ENCODE results near the gene TPRG1. TPM values are rescaled to one million over a fixed set of nuclear protein-coding genes. Genes with fewer than 3 reads are reported as not detected.

The TPRG1 gene
- total RNA-seq (1 to 10 TPM in 3 of 6 donors, under 1 TPM in 2, not detected in 1; 0.12 to 4.4 (median 1.0) TPM), polyA plus RNA-seq (1 to 10 TPM; 1.2 to 1.5 TPM)

- Histone ChIP-seq H3K9me3 (no peaks in the 10 kb centered on the region), H3K36me3 (no peaks in the 10 kb centered on the region), H3K4me3 (no peak within 1 kb of the TSS), H3K27me3 (no peaks in the 10 kb centered on the region), H3K4me1 (no peaks in the 10 kb centered on the region), H3K27ac (no peak within 1 kb of the TSS)
- FAIRE-seq: no peak
- TF ChIP-seq CTCF (IDR thresholded peaks at IDR 0.05): no peak
- WGBS, 2 donors: 80 to 92% methylated on average over 1 of the region's 1 CpG
- ATAC-seq: no peak
- DNase-seq: no peak
- intact Hi-C loops (cut with DNase I): no loop called here
Measured at GRCh38 chr3:189171707-189172106, at the start of gene TPRG1. TSS of gene TPRG1 (plus strand) at chr3:189171971. CDS start at chr3:189207385, 35,414 bp downstream.

- Histone ChIP-seq H3K36me3 (no peaks in the 10 kb centered on the region), H3K4me1 (no peaks in the 10 kb centered on the region), H3K4me3 (no peak overlapping the region), H3K9me3 (no peaks in the 10 kb centered on the region), H3K27ac (peak overlapping the region in 3 of 4 donors; percentile 13 to 28 (median 20)), H3K27me3 (no peaks in the 10 kb centered on the region)
- WGBS, 2 donors: 60 to 71% methylated on average over 2 of the region's 2 CpGs
- no peak for TF ChIP-seq CTCF (IDR thresholded peaks at IDR 0.05)
- ATAC-seq (peak in 1 of 4 donors; percentile 25), FAIRE-seq (peak; percentile 23), DNase-seq (no peak)
- intact Hi-C loops (cut with DNase I): no loop called here
Measured at GRCh38 chr3:189122110-189122509, 49.7 kb upstream of the TPRG1 start.

GRCh38 chr3:189122526-189123205 is 49.1 kb upstream of the TPRG1 start:
- intact Hi-C loops (cut with DNase I): no loop called here
- no peaks in the 10 kb centered on the region for H3K27me3 ChIP-seq
- no peak overlapping the region for H3K4me3 ChIP-seq
- no peaks in the 10 kb centered on the region for H3K36me3 ChIP-seq
- DNase-seq (no peak), ATAC-seq (peak in 3 of 4 donors; percentile 43 to 55 (median 43)), FAIRE-seq (no peak)
- WGBS, 2 donors: 34 to 36% methylated on average over 5 of the region's 5 CpGs
- peak overlapping the region in 3 of 4 donors; percentile 13 to 28 (median 20) for H3K27ac ChIP-seq
- H3K9me3 ChIP-seq: no peaks in the 10 kb centered on the region
- no peak for TF ChIP-seq CTCF (IDR thresholded peaks at IDR 0.05)
- H3K4me1 ChIP-seq: no peaks in the 10 kb centered on the region

GRCh38 chr3:189123595-189124387 is 48.0 kb upstream of the TPRG1 start:
- WGBS, 2 donors: 30 to 31% methylated on average over 11 of the region's 11 CpGs
- no peaks in the 10 kb centered on the region for H3K9me3 ChIP-seq
- no peak for TF ChIP-seq CTCF (IDR thresholded peaks at IDR 0.05)
- H3K4me3 ChIP-seq: peak overlapping the region in 1 of 4 donors; percentile 5
- ATAC-seq (peak in 3 of 4 donors; percentile 32 to 74 (median 66)), DNase-seq (peak in 1 of 6 donors; percentile 22), FAIRE-seq (no peak)
- no peaks in the 10 kb centered on the region for H3K27me3 ChIP-seq
- H3K27ac ChIP-seq: peak overlapping the region in 2 of 4 donors; percentile 26 to 28
- H3K36me3 ChIP-seq: no peaks in the 10 kb centered on the region
- intact Hi-C loops (cut with DNase I): no loop called here
- no peaks in the 10 kb centered on the region for H3K4me1 ChIP-seq

All from pancreas (tissue), 10 donors.